HepG2 (cell line): Measurements from ENCODE around the gene SF3B6. TPM values are rescaled to one million over a fixed set of nuclear protein-coding genes. Genes with fewer than 3 reads are reported as not detected.
A peak's percentile ranks its signal among the peaks of the same experiment; 100 is the strongest.

ENCODE experiments used
- KDM6A ChIP-seq: IDR thresholded peaks from 2 replicates; pipeline ENCODE4 v1.6.1; 2016; ENCODE audit warnings: low read depth
- KLF6 ChIP-seq: IDR thresholded peaks from 2 replicates; pipeline ENCODE4 v1.8.0; 2016; ENCODE audit warnings: missing biosample characterization, missing genetic modification reagents
- MED1 ChIP-seq: sonication (generic); formaldehyde crosslinking; IDR thresholded peaks from 2 replicates; pipeline ENCODE4 v1.4.0; 2020; ENCODE audit warnings: missing genetic modification reagents
- NR2F1 ChIP-seq, 2 experiments: fragments of 450-650 bp in 1 of 2; formaldehyde crosslinking in 1 of 2; IDR thresholded peaks; 2 replicates each; pipeline versions ENCODE4 v1.5.0 to v1.6.1; 2016 to 2020; ENCODE audit warnings: mild to moderate bottlenecking in 1 of 2, missing compliant biosample characterization in 1 of 2, missing genetic modification reagents in 1 of 2, moderate library complexity in 1 of 2
- PHB2 ChIP-seq: fragments of 450-650 bp; IDR thresholded peaks from 2 replicates; pipeline ENCODE4 v1.6.1; 2018; ENCODE audit not compliant: partially characterized antibody
- PLSCR1 ChIP-seq: sonication (generic); formaldehyde crosslinking; IDR thresholded peaks from 2 replicates; pipeline ENCODE4 v1.5.0; 2020; ENCODE audit warnings: missing genetic modification reagents, mild to moderate bottlenecking, borderline replicate concordance
- RNF2 ChIP-seq: fragments of 450-650 bp; conservative IDR thresholded peaks from 2 replicates; pipeline ENCODE4 v1.6.1; 2016; ENCODE audit warnings: low read depth
- ZNF142 ChIP-seq: sonication (generic); formaldehyde crosslinking; IDR thresholded peaks from 2 replicates; pipeline ENCODE4 v1.4.0; 2020; ENCODE audit warnings: missing genetic modification reagents
- ZNF263 ChIP-seq: sonication (generic); formaldehyde crosslinking; IDR thresholded peaks from 2 replicates; pipeline ENCODE4 v1.4.0; 2020; ENCODE audit warnings: missing genetic modification reagents
- ZNF326 ChIP-seq: sonication (generic); formaldehyde crosslinking; IDR thresholded peaks from 2 replicates; pipeline ENCODE4 v1.4.0; 2020; ENCODE audit warnings: missing genetic modification reagents, borderline replicate concordance
- ZNF660 ChIP-seq: sonication (generic); formaldehyde crosslinking; IDR thresholded peaks from 2 replicates; pipeline ENCODE4 v1.5.1; 2020; ENCODE audit warnings: mild to moderate bottlenecking, low read depth, missing genetic modification reagents, borderline replicate concordance
- ZNF709 ChIP-seq: sonication (generic); formaldehyde crosslinking; IDR thresholded peaks from 2 replicates; pipeline ENCODE4 v1.5.0; 2020; ENCODE audit warnings: mild to moderate bottlenecking, missing genetic modification reagents
- ZNF788 ChIP-seq: sonication (generic); formaldehyde crosslinking; IDR thresholded peaks from 2 replicates; pipeline ENCODE4 v1.5.0; 2020; ENCODE audit warnings: mild to moderate bottlenecking, missing genetic modification reagents, borderline replicate concordance
- polyA plus RNA-seq, 8 experiments: library from polyadenylated mRNA; depleted of rRNA in 3 of 8; stranded (reverse) in 7 of 8; unstranded in 1 of 8; fragments of >200 nt; fragmentation: Illumina TruSeq in 4 of 8; extraction: Trizol in 4 of 8; gene quantifications; 2 replicates each; pipeline versions ENCODE4 v1.2.1 to v1.2.3, GENCODE V29; 2011 to 2016; ENCODE audit warnings: low read depth in 4 of 8, missing spikeins in 1 of 8, mixed read lengths in 1 of 8; ENCODE audit not compliant: insufficient read depth in 1 of 8
- total RNA-seq, 5 experiments: library from RNA; depleted of rRNA; stranded (reverse); fragments of >200 nt; fragmentation: Illumina TruSeq; extraction: Trizol; gene quantifications; 2 replicates each; pipeline ENCODE4 v1.2.3, GENCODE V29; 2016; ENCODE audit warnings: low read depth in 1 of 5
- TF ChIP-seq, protein P1 (sequence below): sonication (generic); formaldehyde crosslinking; IDR thresholded peaks from 2 replicates; pipeline ENCODE4 v1.5.0; 2020; ENCODE audit warnings: mild to moderate bottlenecking, missing genetic modification reagents, borderline replicate concordance

SF3B6 gene
- total and polyA plus RNA-seq, 2 of the 13 experiments (the other 11 are each of a cell fraction or from before 2014, with no cell fraction given) = 177 to 182 TPM

DNA sequence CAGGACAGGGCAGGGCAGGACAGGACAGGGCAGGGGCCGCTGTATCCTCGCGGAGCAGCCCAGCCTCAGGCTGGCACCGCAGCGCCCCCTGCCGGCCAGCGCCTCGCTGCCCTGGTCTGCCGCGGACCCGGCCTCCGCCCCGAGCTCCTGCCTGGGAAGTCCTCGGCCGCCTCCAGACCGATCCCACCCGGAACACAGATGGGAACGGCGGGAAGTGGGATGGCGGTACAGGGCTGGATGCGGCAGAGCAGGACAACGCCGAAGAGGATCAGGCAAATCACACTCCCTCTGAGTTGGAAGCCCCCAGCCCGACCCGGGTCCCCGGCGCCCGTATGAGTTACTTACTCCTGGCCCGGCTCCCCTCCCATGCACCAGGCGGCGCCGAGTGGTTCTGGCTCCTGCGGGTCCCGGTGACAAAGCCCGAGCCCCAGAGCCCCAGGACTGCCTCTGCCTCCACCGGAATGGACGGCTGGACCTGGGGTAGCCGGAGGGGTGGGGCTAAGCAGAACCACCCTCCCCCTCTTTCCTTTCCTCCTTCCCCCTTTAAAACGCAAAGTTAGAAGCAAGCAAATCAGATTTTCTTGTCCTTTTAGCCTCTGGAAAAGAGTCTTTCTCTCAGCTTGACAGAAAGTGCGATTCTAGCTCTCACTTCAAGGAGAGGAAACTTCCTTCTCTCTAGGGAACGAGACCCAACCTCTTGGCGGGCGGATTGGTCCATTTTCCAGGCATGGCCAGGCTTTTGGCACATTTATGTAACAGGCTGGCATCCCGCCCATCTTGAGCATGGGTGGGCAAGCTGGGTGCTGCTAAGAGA lies 8.5 kb upstream of the SF3B6 start, which contains the start of gene TP53I3 (continued):
- no peak; the same call in 1 of the 2 replicates for TF ChIP-seq ZNF142 (CRISPR knock-in tag)
- TF ChIP-seq ZNF788 (CRISPR knock-in tag) = peak; percentile 93
- TF ChIP-seq ZNF263 (CRISPR knock-in tag) = peak; percentile 23; the same call in 1 of the 2 replicates
- no peak for TF ChIP-seq RNF2
- TF ChIP-seq ZNF709 (CRISPR knock-in tag) = 0 out of 2 replicates have a peak, but pooled peaks have one; percentile 5
- no peak; a peak in 1 of 4 replicates for TF ChIP-seq NR2F1 (CRISPR knock-in tag; IDR thresholded peaks at IDR 0.05)
- TF ChIP-seq ZNF326 (CRISPR knock-in tag) = no peak
- peak; percentile 82 for TF ChIP-seq KLF6 (CRISPR knock-in tag)
- TF ChIP-seq ZNF660 (CRISPR knock-in tag) = no peak
- TF ChIP-seq PLSCR1 (CRISPR knock-in tag) = no peak
- no peak; the same call in 1 of the 2 replicates for TF ChIP-seq MED1 (CRISPR knock-in tag)
- TF ChIP-seq PHB2 = no peak
- TF ChIP-seq KDM6A (CRISPR knock-in tag) = no peak
- TF ChIP-seq, protein P1, sequence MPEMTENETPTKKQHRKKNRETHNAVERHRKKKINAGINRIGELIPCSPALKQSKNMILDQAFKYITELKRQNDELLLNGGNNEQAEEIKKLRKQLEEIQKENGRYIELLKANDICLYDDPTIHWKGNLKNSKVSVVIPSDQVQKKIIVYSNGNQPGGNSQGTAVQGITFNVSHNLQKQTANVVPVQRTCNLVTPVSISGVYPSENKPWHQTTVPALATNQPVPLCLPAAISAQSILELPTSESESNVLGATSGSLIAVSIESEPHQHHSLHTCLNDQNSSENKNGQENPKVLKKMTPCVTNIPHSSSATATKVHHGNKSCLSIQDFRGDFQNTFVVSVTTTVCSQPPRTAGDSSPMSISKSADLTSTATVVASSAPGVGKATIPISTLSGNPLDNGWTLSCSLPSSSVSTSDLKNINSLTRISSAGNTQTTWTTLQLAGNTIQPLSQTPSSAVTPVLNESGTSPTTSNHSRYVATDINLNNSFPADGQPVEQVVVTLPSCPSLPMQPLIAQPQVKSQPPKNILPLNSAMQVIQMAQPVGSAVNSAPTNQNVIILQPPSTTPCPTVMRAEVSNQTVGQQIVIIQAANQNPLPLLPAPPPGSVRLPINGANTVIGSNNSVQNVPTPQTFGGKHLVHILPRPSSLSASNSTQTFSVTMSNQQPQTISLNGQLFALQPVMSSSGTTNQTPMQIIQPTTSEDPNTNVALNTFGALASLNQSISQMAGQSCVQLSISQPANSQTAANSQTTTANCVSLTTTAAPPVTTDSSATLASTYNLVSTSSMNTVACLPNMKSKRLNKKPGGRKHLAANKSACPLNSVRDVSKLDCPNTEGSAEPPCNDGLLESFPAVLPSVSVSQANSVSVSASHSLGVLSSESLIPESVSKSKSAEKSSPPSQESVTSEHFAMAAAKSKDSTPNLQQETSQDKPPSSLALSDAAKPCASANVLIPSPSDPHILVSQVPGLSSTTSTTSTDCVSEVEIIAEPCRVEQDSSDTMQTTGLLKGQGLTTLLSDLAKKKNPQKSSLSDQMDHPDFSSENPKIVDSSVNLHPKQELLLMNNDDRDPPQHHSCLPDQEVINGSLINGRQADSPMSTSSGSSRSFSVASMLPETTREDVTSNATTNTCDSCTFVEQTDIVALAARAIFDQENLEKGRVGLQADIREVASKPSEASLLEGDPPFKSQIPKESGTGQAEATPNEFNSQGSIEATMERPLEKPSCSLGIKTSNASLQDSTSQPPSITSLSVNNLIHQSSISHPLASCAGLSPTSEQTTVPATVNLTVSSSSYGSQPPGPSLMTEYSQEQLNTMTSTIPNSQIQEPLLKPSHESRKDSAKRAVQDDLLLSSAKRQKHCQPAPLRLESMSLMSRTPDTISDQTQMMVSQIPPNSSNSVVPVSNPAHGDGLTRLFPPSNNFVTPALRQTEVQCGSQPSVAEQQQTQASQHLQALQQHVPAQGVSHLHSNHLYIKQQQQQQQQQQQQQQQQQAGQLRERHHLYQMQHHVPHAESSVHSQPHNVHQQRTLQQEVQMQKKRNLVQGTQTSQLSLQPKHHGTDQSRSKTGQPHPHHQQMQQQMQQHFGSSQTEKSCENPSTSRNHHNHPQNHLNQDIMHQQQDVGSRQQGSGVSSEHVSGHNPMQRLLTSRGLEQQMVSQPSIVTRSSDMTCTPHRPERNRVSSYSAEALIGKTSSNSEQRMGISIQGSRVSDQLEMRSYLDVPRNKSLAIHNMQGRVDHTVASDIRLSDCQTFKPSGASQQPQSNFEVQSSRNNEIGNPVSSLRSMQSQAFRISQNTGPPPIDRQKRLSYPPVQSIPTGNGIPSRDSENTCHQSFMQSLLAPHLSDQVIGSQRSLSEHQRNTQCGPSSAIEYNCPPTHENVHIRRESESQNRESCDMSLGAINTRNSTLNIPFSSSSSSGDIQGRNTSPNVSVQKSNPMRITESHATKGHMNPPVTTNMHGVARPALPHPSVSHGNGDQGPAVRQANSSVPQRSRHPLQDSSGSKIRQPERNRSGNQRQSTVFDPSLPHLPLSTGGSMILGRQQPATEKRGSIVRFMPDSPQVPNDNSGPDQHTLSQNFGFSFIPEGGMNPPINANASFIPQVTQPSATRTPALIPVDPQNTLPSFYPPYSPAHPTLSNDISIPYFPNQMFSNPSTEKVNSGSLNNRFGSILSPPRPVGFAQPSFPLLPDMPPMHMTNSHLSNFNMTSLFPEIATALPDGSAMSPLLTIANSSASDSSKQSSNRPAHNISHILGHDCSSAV (CRISPR knock-in tag) = 0 out of 2 replicates have a peak, but pooled peaks have one; percentile 65
